ENCODE measurements around the gene PCMT1. TPM values are rescaled to one million over a fixed set of nuclear protein-coding genes. Genes with fewer than 3 reads are reported as not detected.
"Not testable (repeated sequence)": the region's sequence is repeated elsewhere in the genome, so short reads cannot be mapped to it uniquely, and the experiment has no call there.

The PCMT1 gene
- total RNA-seq, 1 donor from 2014 or later: 63.7 TPM

DNA sequence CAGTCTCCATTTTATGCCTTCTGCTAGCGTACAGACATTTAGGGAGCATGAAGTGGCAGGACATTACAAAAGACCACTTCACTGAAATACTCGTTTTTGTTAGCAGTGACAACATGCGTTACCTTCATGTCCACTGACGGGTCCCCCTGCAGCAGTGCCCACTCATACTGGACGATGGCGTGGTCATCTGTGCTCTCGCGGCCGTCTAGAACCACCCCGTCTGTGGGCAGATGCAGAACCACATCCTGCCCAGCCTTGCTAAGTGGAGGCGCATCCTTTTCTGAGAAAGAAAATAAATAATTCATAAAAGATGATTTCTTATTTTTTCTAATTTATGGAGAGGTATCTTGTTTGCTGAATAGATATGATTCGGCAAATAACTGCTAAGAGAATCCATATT, 103.3 kb downstream of the PCMT1 start:
- DNase-seq: no peak
- Histone ChIP-seq H3K9me3 (no peaks in the 10 kb centered on the region), H3K36me3 (no peaks in the 10 kb centered on the region), H3K27me3 (ENCODE audit: low read depth) (no peaks in the 10 kb centered on the region), H3K4me1 (peaks cover 38% of the 10 kb centered on the region), H3K4me3 (no peak overlapping the region), H3K27ac (peak overlapping the region; percentile 14)
- intact Hi-C loops (cut with DNase I): no loop called here
- no peak for ATAC-seq
- TF ChIP-seq, protein P1, sequence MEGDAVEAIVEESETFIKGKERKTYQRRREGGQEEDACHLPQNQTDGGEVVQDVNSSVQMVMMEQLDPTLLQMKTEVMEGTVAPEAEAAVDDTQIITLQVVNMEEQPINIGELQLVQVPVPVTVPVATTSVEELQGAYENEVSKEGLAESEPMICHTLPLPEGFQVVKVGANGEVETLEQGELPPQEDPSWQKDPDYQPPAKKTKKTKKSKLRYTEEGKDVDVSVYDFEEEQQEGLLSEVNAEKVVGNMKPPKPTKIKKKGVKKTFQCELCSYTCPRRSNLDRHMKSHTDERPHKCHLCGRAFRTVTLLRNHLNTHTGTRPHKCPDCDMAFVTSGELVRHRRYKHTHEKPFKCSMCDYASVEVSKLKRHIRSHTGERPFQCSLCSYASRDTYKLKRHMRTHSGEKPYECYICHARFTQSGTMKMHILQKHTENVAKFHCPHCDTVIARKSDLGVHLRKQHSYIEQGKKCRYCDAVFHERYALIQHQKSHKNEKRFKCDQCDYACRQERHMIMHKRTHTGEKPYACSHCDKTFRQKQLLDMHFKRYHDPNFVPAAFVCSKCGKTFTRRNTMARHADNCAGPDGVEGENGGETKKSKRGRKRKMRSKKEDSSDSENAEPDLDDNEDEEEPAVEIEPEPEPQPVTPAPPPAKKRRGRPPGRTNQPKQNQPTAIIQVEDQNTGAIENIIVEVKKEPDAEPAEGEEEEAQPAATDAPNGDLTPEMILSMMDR (IDR thresholded peaks at IDR 0.05): no peak

DNA sequence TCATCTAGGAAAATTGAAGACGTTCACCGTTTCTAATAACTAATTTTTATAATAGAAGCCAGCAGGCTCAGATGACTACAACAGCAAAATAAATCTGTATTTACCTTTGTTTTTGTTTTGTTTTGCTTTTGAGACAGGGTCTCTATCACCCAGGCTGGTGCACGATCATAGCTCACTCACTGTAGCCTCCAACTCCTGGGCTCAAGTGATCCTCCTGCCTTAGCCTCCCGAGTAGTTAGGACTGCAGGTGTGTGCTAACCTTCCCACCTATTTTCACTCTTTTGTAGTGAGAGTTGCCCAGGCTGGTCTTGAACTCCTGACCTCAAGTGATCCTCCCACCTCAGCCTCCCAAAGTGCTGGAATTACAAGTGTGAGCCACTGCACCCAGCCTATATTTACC, 104.5 kb downstream of the PCMT1 start:
- intact Hi-C loops (cut with DNase I); H3K36me3 ChIP-seq; ATAC-seq; H3K4me3 ChIP-seq; H3K9me3 ChIP-seq; H3K27ac ChIP-seq; DNase-seq; H3K27me3 ChIP-seq (ENCODE audit: low read depth): not testable (repeated sequence)
- H3K4me1 ChIP-seq: peaks cover 38% of the 10 kb centered on the region

DNA sequence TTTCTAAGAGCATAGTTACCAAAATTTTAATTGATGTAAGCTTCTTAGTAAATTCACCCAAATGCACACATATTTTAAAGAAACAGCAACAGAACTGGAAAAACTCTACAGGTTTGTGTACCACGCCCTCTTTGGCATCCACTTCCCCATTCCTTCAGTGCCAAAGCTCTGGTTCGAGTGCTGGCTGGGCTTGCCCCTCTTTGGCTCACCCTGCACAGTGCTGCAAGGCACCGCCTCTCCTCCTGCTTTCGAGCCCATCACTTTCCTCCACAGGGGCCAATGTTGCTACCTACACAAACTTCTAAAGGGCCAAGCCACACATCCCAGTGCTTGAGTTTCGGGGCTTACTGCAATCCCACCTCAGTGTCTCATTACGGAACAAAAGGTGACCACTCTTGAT, 105.0 kb downstream of the PCMT1 start:
- TF ChIP-seq, protein P1 (IDR thresholded peaks at IDR 0.05): no peak
- H3K36me3 ChIP-seq: no peaks in the 10 kb centered on the region
- no peaks in the 10 kb centered on the region for H3K27me3 ChIP-seq (ENCODE audit: low read depth)
- H3K4me3 ChIP-seq: no peak overlapping the region
- peaks cover 41% of the 10 kb centered on the region for H3K4me1 ChIP-seq
- intact Hi-C loops (cut with DNase I): no loop called here
- peak; percentile 72 to 77 for ATAC-seq
- no peaks in the 10 kb centered on the region for H3K9me3 ChIP-seq
- DNase-seq: peak; percentile 70
- no peak overlapping the region for H3K27ac ChIP-seq

DNA sequence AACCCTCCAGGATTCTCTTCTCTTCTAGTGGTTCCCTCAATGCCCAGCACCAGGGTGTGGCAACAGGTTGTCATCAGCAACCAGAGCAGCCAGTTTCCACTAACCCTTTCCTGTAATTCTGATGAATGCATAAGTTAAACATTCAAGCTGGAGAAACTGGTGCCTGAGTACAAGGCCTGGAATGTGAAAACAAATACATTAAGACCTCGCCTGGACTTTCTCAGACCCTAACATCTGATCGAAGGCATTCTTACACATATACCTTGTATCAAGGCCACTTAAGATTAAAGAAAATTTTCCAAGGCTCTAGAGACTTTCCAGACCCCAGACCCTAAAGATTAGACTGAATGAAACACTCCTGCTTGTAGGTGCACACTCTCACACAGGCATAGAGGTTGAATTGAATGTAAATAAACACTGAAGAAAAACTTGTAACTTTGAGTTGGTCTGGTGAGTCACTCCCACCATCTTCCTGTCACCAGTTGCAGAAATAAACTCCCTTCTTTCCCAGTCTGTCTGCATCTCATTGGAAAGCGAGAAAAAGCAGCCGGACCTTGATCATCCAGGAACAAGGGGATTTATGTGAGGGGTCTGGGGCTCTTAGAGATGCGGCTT, 105.6 kb downstream of the PCMT1 start:
- Histone ChIP-seq H3K4me3 (no peak overlapping the region), H3K27ac (no peak overlapping the region), H3K4me1 (peaks cover 42% of the 10 kb centered on the region), H3K9me3 (no peaks in the 10 kb centered on the region), H3K27me3 (ENCODE audit: low read depth) (no peaks in the 10 kb centered on the region), H3K36me3 (no peaks in the 10 kb centered on the region)
- intact Hi-C loops (cut with DNase I): no loop called here
- DNase-seq (no peak), ATAC-seq (peak; percentile 58 to 69)
- TF ChIP-seq, protein P1 (IDR thresholded peaks at IDR 0.05): no peak

DNA sequence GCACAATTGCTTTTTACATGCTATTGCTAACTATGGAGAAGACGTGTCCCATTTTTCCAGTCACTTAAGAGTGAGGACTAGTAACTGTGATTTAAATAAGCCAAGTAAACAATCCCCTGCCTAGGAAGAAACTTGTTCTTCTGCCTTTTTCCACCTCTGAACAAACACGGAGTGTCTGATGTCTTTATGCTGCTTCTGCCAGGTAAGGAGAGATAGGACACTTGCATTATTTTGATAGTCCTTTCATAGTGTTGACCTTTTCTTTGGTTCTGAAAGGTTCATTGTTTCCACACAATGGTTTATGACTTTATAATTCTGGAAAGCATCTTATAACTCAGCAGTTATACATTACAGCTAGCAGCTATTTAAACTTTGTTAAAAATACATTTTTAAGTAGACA, 106.2 kb downstream of the PCMT1 start:
- no peak overlapping the region for H3K27ac ChIP-seq
- no peaks in the 10 kb centered on the region for H3K36me3 ChIP-seq
- DNase-seq: no peak
- ATAC-seq: no peak
- no peaks in the 10 kb centered on the region for H3K9me3 ChIP-seq
- no peaks in the 10 kb centered on the region for H3K27me3 ChIP-seq (ENCODE audit: low read depth)
- intact Hi-C loops (cut with DNase I): no loop called here
- no peak overlapping the region for H3K4me3 ChIP-seq
- H3K4me1 ChIP-seq: peaks cover 43% of the 10 kb centered on the region
- TF ChIP-seq, protein P1 (IDR thresholded peaks at IDR 0.05): no peak

DNA sequence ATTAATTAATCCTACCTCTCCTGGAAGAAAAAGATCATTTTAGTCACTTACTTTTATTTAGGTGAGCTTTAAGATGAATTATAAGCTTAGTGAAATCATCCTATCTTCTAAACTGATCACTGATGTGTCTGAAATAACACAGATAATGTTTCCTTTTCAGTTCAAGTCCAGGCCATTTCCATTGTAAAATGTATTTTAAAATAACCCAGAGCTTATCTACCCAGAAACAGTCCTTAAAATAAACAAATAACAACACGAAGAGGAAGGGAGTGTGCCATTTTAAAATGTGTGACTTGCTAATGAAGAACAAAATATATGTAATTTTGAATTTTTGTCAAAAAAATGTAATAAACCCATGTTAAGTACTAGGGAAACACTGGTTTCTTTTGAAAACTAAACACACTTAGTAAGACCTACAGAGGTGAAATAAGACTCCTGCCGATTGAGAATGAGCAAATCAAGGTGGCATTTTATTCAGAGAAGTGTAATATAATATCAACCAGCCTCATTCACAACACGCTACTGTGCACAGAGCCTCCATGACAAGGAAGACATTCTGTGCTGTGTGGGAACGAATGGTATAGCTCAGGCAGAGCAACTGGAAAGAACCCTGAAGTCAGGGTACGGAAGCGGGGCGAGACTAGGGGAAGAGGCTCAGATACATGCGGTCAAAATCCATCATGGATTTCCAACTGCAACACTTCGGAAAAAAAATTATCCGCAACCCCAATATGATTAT, 106.9 kb downstream of the PCMT1 start:
- H3K27ac ChIP-seq: no peak overlapping the region
- DNase-seq (no peak), ATAC-seq (no peak)
- H3K9me3 ChIP-seq: no peaks in the 10 kb centered on the region
- TF ChIP-seq, protein P1 (IDR thresholded peaks at IDR 0.05): no peak
- peaks cover 47% of the 10 kb centered on the region for H3K4me1 ChIP-seq
- no peaks in the 10 kb centered on the region for H3K27me3 ChIP-seq (ENCODE audit: low read depth)
- intact Hi-C loops (cut with DNase I): no loop called here
- no peaks in the 10 kb centered on the region for H3K36me3 ChIP-seq
- no peak overlapping the region for H3K4me3 ChIP-seq
